ENCODE data around the gene CADM2. TPM values are rescaled to one million over a fixed set of nuclear protein-coding genes. Genes with fewer than 3 reads are reported as not detected.

Gene CADM2
- total RNA-seq, 1 donor from 2014 or later, result 6.8 TPM

- no peak overlapping the region for H3K9ac ChIP-seq
- no peak overlapping the region for H2AFZ ChIP-seq (replicated peaks)
- H3K27me3 ChIP-seq, result no peaks in the 10 kb centered on the region
- Mint-ChIP-seq H3K36me3 (no peaks in the 10 kb centered on the region), H3K4me3 (no peak overlapping the region), H3K27me3 (ENCODE audit: insufficient read depth, low read depth) (no peaks in the 10 kb centered on the region), H3K4me1 (peaks cover 7% of the 10 kb centered on the region), H3K9me3 (no peaks in the 10 kb centered on the region), H3K27ac (no peak overlapping the region)
- H3K27ac ChIP-seq, result no peak overlapping the region
- H3K36me3 ChIP-seq, result no peaks in the 10 kb centered on the region
- no peaks in the 10 kb centered on the region for H3K79me2 ChIP-seq (ENCODE audit: low read depth)
- H3K4me2 ChIP-seq, result no peak overlapping the region
- H3K4me3 ChIP-seq, result no peak overlapping the region
- TF ChIP-seq CTCF (IDR thresholded peaks at IDR 0.05) (no peak), EZH2phosphoT487 (IDR thresholded peaks at IDR 0.05) (no peak)
- DNase-seq (ENCODE audit: low spot score), result no peak
- no peaks in the 10 kb centered on the region for H3K9me3 ChIP-seq (ENCODE audit: low read depth)
- no peaks in the 10 kb centered on the region for H4K20me1 ChIP-seq (ENCODE audit: low read depth)
- no peaks in the 10 kb centered on the region for H3K4me1 ChIP-seq
- no peaks in the 10 kb centered on the region for H3F3A ChIP-seq (ENCODE audit: low read depth)
Observed at GRCh38 chr3:85476891-85477495, 518.2 kb downstream of the CADM2 start.

GRCh38 chr3:85481411-85482212, 522.8 kb downstream of the CADM2 start:
- Mint-ChIP-seq H3K27me3 (ENCODE audit: insufficient read depth, low read depth) (no peaks in the 10 kb centered on the region), H3K27ac (peak overlapping the region; percentile 51), H3K4me1 (peaks cover 14% of the 10 kb centered on the region), H3K36me3 (no peaks in the 10 kb centered on the region), H3K4me3 (no peak overlapping the region), H3K9me3 (no peaks in the 10 kb centered on the region)
- Histone ChIP-seq H3K79me2 (ENCODE audit: low read depth) (no peaks in the 10 kb centered on the region), H3K9ac (no peak overlapping the region), H3K4me3 (no peak overlapping the region), H3K27me3 (no peaks in the 10 kb centered on the region), H3K9me3 (ENCODE audit: low read depth) (no peaks in the 10 kb centered on the region), H3F3A (ENCODE audit: low read depth) (no peaks in the 10 kb centered on the region), H4K20me1 (ENCODE audit: low read depth) (no peaks in the 10 kb centered on the region), H3K27ac (no peak overlapping the region), H3K36me3 (no peaks in the 10 kb centered on the region), H3K4me2 (no peak overlapping the region), H3K4me1 (no peaks in the 10 kb centered on the region), H2AFZ (replicated peaks) (no peak overlapping the region)
- no peak for DNase-seq (ENCODE audit: low spot score)
- TF ChIP-seq EZH2 (IDR thresholded peaks at IDR 0.05), result no peak

- Histone ChIP-seq H3K9me3 (ENCODE audit: low read depth) (no peaks in the 10 kb centered on the region), H3K4me1 (no peaks in the 10 kb centered on the region), H3K79me2 (ENCODE audit: low read depth) (no peaks in the 10 kb centered on the region), H3K9ac (no peak overlapping the region), H3K27ac (no peak overlapping the region), H3K27me3 (no peaks in the 10 kb centered on the region), H3F3A (ENCODE audit: low read depth) (no peaks in the 10 kb centered on the region), H3K36me3 (no peaks in the 10 kb centered on the region), H3K4me2 (no peak overlapping the region), H3K4me3 (no peak overlapping the region), H4K20me1 (ENCODE audit: low read depth) (no peaks in the 10 kb centered on the region), H2AFZ (replicated peaks) (no peak overlapping the region)
- Mint-ChIP-seq H3K27me3 (ENCODE audit: insufficient read depth, low read depth) (no peaks in the 10 kb centered on the region), H3K9me3 (no peaks in the 10 kb centered on the region), H3K27ac (peak overlapping the region; percentile 92), H3K4me1 (peaks cover 14% of the 10 kb centered on the region), H3K36me3 (no peaks in the 10 kb centered on the region), H3K4me3 (no peak overlapping the region)
- no peak for TF ChIP-seq CTCF (IDR thresholded peaks at IDR 0.05)
- TF ChIP-seq EZH2 (IDR thresholded peaks at IDR 0.05), result no peak
- no peak for TF ChIP-seq EZH2phosphoT487 (IDR thresholded peaks at IDR 0.05)
- no peak for DNase-seq (ENCODE audit: low spot score)
Observed at GRCh38 chr3:85482213-85482490, 523.4 kb downstream of the CADM2 start.

GRCh38 chr3:85483986-85484385, 525.2 kb downstream of the CADM2 start:
- no peak overlapping the region for H3K4me3 Mint-ChIP-seq
- Histone ChIP-seq H3K79me2 (ENCODE audit: low read depth) (no peaks in the 10 kb centered on the region), H3K9me3 (ENCODE audit: low read depth) (no peaks in the 10 kb centered on the region), H3K36me3 (no peaks in the 10 kb centered on the region), H3F3A (ENCODE audit: low read depth) (no peaks in the 10 kb centered on the region), H3K4me3 (no peak overlapping the region), H3K27ac (no peak overlapping the region), H4K20me1 (ENCODE audit: low read depth) (no peaks in the 10 kb centered on the region), H2AFZ (replicated peaks) (no peak overlapping the region), H3K27me3 (no peaks in the 10 kb centered on the region), H3K9ac (no peak overlapping the region), H3K4me2 (no peak overlapping the region), H3K4me1 (no peaks in the 10 kb centered on the region)
- no peaks in the 10 kb centered on the region for H3K27me3 Mint-ChIP-seq (ENCODE audit: insufficient read depth, low read depth)
- no peak for TF ChIP-seq EZH2phosphoT487 (IDR thresholded peaks at IDR 0.05)
- no peak for TF ChIP-seq CTCF (IDR thresholded peaks at IDR 0.05)
- TF ChIP-seq EZH2 (IDR thresholded peaks at IDR 0.05), result no peak
- peaks cover 14% of the 10 kb centered on the region for H3K4me1 Mint-ChIP-seq
- H3K9me3 Mint-ChIP-seq, result no peaks in the 10 kb centered on the region
- no peak overlapping the region for H3K27ac Mint-ChIP-seq
- H3K36me3 Mint-ChIP-seq, result no peaks in the 10 kb centered on the region
- DNase-seq (ENCODE audit: low spot score), result no peak

Data from neural progenitor cell (in vitro differentiated cells).